Measurements from ENCODE around the gene PXDN.
"Not testable (repeated sequence)": the region's sequence is repeated elsewhere in the genome, so short reads cannot be mapped to it uniquely, and the experiment has no call there.

The PXDN gene

DNA sequence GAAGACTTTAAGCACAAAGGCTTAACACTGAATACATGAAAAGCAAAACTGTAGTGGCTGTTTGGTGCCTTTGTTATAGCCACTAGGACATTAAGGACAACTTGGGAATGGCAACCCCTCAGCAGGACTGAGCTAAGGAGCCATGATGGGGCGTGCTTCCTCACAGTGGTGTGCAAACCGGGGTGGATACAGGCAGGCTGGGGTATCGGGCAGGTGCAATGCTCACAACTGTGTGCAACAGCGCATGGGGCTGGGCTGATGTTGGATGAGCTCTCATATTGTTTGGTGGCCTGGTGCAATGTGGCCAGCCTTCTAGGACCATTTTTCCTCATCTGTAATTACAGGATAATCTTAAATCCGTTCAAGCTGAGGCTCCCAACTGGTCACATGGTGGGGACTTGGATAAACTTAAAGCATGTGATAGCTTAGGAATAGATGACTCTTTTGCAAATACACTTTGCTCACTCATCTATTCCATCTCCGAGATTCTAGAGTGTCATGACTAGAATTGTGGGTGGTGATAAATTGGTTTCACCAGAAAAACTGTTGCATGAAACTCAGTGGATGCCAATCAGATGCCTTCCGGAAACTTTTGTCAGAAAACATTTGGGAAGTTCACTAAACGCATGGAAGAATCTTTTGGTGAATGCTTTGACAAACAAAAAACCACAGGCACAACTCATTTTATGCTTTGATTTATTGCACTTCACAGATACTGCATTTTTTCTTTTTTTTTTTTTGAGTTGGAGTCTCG is 116.5 kb downstream of the PXDN start:
- no peak for DNase-seq

DNA sequence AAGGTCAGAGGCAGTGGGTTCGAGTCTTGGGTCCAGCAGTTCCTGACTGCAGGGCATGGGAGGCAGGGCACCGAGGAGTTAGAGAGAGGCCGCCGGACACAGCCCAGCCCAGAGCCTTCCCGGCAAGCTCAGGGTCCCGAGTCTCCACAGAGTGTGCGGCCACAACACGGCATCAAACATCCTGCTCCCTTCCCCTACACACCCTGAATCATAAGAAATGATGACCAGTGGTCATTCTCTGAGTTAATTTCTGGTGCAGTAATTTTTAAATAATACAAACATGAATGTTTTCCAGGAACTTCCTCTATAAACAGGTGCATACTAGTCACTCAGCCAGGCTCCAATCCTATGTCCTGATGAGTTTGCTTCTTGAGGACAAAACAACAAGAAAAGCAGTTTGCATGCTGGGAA is 118.0 kb downstream of the PXDN start:
- DNase-seq, result no peak

DNA sequence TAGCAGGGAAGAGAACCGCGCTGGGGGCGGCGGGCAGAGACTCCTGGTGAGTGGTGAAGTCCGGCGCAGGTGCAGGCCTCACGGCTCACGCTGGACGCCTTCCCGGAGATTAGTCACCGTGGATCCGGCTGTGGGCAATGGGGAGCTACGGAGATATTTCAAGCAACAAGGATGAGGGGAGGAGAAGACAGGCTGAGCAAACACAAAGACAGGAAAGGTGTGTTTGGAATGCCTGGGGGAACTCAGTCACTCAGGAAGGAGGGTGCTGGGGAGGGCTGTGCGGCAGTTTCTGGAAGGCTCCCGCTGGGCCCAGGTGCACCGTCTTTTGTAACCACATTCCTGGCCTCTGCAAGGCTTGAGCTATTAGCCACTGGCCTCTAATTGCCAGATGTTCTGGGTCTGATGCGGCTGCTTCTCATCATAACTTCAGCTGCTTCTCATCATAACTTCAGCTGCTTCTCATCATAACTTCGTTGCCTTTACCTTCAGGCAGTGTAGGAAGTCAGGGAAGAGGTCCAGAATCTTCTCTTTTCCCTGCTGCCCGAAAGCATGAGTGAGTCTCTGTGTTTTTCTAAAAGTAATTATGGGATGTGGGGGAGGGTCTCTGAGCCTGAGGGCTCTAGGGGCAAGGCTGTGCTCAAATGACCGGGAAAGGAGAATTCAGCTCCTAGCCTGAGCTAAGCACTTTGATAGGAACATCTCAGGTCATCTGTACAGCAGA is 118.9 kb downstream of the PXDN start:
- DNase-seq, result no peak

DNA sequence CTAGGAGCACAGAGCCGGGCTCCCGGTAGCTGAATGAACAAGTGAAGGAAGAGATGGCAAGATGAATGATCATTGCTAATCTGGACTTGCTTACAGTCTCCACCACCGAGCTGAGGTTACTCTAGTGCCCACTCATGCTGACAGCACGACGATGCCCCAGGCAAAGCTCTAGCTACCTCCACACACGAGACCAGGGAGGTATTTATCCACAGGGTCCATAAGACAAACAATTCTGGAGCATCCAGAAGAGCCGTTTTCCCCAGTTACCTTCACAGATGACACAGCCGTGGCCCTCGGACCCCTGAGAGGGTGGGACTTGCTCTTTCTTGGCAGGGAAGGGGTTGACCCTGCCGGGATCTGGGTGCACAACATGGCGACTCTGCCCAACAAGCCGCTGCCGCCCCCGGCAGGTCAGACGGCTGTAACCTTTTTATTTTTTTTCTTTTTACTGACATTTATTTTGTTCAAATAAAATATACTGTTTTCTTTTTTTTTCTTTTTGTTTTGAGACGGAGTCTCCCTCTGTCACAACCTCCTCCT is 120.3 kb downstream of the PXDN start:
- DNase-seq, result no peak

DNA sequence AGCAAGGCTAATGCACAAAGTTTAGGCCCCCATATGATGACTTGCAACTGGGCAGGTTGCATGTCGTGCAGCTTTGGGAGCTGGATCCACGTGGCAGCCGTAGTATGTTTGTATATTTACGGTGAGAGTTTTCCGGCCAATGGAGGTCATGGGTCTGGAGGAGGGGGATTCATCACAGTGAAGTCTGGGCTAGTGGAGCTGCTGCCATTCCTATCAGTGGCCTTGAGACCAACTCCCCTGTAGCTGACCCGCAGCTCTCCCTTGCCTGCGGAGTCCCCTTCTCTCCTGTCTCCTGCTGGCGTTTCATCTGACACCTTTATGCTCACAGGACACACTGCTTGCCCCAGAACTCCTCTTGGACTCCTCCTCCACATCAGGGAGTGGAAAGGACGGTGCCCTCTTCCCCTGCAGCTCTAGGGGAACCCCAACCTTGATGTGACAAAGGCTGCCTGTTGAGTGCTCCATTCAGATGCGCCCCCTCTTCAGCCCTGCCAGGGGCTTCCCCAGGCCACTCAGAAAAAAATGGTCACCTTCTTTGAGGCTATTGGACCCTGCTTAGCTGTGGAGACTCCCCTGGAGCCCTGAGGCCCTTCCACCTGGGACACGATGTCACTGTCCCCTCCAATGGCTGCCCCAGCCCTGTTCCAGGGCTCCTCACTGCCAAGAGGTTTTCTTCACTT is 121.7 kb downstream of the PXDN start:
- DNase-seq, result no peak

DNA sequence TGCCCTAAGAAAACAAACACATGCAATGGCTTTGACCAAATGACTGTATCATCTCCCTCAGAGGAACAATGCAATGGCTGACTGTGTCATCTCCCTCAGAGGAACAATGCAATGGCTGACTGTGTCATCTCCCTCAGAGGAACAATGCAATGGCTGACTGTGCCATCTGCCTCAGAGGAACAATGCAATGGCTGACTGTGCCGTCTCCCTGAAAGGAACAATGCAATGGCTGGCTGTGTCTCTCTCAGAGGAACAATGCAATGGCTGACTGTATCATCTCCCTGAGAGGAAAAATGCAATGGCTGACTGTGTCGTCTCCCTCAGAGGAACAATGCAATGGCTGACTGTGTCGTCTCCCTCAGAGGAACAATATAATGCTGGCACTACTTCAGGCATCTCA is 122.3 kb downstream of the PXDN start:
- not testable (repeated sequence) for DNase-seq

DNA sequence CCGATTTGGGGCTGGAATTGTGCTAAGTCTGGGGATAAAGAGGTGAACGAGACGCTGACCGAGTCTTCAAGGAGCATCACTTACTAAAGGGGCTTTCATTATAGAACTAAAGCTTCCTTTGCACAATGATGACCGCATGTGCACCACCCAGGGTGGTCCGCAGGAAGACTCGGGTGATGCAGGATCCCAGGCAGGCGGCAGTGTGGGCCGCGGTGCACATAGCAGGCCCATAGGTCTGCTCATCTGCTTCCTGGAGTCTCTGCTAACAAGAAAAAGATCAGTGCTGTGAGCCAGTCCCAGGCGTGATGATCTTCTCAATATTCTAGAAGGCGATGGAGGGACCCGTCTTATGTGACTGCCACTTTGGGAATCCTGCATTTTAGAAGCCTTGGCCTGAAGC is 122.8 kb downstream of the PXDN start:
- DNase-seq, result no peak

DNA sequence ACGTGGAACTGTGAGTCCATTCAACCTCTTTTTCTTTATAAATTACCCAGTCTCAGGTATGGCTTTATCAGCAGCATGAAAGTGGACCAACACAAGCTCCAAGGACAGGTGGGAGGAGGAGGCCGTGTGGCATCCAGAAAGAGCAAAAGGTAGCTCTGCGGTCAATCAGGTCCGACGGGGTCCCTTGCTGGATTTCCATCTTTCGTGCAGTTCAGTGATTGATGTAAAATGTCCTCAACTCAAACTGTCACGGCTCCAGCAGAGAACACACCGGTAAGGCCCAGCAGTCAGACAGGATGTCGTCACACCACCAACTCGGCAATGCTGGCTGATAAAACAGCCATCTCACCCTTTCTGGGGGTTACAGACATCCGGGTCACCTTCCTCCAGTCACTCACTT is 123.3 kb downstream of the PXDN start:
- DNase-seq, result no peak

DNA sequence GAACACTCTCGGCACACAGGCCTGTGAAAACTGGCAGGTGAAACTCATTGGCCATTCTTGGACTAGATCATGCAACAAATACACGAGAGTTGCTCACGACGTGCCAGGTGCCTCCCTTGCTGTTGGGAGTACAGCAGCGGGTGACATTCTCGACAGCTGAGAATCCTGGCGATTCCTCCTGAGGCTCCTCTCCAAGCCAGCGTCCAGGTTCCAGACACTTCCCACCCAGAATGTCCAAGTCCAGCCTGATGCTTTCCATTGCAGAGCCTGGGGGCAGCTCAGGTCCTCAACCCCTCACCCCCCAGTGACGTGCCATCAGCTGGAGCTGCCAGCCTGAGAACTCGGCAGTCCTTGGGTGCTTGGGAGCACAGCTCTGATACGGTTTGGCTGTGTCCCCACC is 124.2 kb downstream of the PXDN start:
- no peak for DNase-seq

DNA sequence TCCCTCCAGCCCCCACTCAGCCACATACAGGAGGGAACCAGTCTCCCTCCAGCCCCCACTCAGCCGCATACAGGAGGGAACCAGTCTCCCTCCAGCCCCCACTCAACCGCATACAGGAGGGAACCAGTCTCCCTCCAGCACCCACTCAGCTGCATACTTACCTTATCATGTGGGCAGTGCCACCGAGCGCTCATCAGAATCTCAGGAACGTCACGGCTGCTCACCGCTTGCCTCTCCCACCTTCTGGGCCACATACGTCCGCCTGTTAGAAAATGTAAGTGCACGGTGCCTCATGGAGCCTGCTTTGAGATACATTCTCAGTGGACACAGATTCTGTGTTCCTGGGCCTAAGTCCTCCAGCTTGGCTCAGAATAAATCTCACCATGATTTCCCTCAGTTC is 124.8 kb downstream of the PXDN start:
- no peak for DNase-seq

DNA sequence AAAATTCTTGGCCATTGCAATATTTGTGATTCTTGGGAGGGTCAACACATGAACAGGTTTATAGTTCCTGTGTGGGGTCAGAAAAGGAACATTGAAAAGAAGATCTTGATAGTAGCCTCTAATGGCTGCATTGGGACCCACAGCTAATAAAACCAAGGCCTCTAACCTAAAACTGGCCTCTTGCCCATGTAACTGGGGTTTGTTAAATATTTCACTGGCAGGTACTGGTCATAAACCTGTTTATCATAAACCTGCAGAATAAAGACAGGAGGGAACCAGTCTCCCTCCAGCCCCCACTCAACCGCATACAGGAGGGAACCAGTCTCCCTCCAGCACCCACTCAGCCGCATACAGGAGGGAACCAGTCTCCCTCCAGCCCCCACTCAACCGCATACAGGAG is 125.3 kb downstream of the PXDN start:
- no peak for DNase-seq

DNA sequence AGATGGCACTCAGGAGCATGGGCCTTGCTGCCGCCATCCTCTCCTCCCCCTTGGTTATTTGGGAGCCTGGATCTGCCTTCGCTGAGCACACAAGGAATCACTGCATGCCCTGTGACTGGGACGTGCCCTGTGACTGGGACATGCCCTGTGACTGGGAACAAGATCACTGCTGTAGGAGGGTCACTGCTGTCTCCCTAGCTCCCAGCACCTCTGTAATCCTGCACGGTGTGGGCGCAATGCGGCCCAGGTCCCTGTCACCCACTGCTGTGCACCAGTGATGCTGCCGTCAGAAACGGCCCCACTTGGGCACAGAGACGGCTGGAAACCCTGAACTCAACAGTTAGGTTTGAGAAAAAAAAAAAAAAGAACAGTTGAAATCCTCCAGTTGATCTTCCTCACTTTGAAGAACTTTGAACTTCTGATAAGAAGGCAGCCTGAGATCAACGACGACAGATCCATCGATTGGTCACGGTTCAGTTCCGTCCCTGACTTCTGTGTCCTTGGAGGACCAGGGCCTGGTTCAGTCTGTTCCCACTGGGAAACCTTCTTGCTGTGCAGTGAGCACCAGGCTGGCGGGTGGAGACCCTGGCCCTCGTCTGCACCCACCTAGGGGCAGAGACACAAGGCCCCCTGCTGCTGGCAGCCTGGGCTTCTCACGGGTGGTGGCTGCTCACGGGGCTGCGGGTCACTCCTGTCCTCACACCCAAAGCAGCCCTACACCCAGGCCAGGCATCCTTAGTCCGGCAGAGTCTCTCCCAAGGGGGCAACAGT is 125.9 kb downstream of the PXDN start:
- no peak for DNase-seq

DNA sequence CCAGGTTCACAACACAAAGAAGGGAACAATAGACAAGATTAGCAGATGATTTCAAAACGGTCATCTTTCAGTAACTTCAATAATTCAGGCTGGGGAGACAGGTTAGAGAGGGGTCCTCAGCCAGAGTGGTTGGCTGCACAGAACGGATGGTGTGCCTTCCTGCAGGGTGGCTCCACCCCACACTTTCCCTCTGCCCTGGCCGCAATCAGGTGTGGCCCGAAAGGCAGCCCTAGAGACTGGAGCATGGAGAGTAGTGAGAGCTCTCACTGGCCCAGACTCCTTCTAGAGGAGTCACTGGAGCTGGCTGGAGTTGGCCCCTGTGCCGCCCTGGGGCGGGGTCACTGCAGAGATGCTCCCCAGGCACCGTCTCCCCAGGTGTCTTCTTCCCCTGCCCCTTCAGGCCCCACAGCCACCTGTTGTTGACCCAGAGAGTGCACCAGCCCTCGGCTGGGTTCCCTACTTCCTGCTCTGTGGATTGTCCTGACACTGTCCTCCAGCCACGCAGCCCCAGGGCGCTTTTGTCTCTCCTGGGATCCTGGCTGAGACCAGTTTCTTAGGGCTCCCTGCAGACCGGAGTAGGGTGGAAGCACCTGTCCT is 126.8 kb downstream of the PXDN start:
- DNase-seq, result no peak

DNA sequence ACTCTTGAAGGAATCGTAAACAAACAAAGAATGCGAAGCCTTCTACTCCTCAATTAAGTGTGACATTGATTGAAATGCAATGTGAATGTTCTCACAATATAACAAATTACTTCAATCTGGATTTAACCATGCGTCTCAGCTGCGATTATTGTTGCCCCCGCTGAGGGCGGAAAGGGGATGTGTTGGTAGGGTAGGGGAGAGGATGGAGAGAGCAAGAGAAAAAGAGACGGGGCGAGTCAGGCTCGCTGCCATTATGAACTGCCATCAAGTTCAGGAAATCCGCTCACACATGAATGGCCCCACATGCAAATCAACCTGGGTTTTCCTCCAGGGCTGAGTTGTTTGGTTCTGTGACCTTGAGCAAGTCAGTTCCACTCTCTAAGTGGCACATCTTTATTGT is 129.8 kb downstream of the PXDN start:
- no peak for DNase-seq

DNA sequence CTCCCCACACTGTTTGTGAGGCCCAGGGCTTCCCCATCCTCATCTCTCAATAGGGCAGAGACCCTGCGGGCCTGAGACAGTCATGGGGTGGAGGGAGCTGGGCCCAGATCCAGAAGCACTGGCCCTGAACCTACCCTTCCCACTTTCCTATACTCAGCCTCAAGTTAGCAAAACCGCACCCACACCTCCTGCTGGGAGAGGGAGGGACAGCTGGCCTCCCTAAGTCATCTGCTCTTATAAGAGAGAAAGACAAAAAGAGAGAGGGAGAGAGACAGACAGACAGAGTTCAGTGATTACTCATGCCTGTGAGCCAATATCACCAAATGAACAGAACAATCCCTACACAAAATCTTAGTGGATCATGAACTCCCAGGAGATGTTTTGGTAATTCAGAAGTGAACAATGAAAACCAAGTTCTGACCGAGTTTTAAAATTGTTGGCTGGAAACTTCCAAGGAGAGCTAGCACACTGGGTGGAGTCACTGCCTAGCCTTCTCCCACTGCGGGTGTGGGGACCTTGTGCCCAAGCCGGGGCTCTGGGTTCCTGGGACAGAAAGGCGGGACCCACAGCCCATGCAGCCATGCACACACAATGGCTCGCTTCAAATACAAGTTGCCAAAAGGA is 130.5 kb downstream of the PXDN start:
- no peak for DNase-seq

DNA sequence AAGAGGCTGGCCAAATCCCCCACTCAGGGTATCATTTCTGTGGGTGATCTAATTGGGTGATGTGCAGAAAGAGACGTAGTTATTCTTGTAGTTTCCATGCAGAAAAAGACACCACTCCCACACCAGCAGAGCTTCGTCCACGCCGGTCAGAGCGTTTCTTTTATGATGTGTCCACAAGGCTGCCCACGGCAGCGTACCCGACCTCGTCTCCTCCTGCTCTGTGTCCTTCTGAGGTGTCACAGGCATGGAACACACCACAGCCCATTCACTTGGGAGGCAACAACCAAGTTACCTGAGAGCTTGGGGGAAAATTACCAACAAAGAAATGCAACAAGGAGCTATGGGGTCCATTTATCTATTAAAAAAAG is 131.3 kb downstream of the PXDN start:
- DNase-seq, result no peak

DNA sequence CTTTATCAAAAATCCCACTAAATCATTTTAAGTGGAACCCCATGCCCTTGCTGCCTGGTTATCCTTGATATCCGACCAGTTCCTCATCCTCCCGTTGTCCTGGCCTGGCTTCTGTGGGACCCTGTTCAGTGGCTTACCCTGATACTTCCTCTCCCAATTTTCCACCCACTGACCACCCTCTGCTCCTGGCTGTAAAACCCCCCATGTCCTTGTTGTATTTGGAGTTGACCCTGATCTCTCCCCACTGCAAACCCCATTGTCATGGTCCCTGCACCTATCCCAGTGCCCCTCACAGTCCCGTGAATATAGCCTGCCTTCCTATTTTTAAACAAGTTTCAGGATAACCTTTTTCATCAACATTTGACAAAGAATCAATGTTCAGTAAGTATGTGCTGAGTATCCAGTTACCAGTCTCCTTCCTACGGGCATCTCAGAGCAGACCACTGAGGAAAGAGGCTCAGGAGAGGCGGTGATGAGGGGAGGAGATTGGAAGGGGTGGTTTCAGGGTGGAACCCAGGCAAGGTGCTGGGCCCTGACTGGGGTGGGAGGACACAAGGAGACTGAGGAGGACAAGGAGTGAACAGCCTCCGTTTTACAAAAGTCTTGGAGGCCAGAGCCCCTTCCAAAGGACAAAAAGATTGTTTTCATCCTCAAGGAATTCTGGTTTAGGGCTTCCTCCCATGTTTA is 131.8 kb downstream of the PXDN start:
- no peak for DNase-seq

DNA sequence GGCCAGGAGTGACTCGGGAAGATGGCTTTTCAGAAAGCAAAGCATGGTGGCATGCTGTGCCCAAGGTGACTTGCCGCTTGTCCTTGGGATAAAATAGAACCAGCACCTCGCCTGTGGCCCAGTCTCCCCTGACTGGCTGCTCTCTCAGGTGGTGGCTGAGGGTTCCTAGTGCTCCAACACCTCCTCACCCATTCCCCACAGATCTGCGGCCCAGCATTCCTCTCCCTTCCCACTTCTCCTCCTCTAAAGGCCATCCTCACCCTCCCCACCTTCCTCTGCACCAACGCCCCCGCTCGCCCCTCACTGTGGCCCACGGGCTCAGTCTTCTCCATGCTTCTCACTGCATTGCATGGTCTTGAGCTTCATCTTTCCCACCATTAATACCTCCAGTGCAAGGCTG is 132.4 kb downstream of the PXDN start:
- DNase-seq, result no peak

DNA sequence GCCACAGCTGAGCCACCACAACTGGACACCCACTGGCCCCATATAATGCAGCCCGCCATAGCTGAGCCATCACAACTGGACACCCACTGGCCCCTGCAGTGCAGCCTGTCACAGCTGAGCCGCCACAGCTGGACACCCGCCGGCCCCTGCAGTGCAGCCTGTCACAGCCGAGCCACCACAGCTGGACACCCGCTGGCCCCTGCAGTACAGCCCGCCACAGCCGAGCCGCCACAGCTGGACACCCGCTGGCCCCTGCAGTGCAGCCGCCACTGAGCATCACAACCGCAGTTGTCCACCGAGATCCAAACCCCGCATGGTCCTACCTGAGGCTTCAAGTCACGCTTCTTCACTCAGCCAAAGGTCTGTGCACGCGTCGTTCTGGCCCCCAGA is 134.2 kb downstream of the PXDN start:
- no peak for DNase-seq

DNA sequence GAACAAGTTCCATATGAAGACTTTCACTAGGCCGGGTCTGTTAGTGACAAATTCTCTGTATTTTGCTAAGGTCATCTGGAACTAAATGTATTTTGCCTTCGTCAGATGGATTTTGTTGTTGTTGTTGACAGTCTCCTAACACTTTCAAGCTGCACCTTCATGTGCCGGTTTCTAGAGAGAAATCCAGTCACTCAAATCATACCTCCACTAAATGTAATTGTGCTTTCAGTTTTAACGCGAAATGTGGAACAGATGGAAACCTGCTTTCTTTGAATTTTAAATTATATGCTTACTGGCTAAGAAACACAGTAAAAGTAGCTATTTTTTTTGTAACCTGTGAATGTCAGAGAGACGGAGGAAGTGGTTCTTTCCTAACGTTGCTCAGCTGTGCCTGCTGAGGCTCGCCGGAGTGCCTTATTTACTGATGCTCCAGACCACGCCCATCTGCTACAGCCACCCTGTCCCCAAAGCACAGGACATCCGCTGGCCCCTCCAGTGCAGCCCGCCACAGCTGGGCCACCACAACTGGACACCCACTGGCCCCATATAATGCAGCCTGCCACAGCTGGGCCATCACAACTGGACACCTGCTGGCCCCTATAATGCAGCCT is 134.7 kb downstream of the PXDN start:
- no peak for DNase-seq

DNA sequence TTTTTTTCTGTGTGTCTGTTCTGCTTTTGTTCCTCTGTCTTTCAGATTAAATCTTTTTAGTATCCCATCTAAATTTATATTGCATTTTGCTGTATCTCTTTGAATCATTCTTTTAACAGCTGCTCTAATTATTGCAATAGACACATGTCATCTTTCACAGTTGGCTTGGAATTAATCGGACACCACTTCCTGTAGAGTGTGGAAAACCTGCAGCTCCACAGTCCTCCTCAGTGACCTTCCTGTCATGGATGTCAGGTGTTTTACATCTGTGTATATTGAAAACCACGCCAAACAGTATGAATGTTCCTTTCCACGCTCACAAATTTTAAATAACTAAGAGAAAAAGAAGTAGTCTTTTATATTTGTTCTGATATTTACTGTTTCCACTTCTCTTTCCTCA is 135.3 kb downstream of the PXDN start:
- no peak for DNase-seq

All from inflammatory macrophage (primary cell).